K562 (cell line): ENCODE results near the gene TMEM128. TPM values are rescaled to one million over a fixed set of nuclear protein-coding genes. Genes with fewer than 3 reads are reported as not detected.

Experiments
- ATAC-seq: fragments of 200-7000 bp; cut with Tn5 transposase; 3 replicates; pipeline ENCODE4 v1.9.1; 2020; ENCODE audit warnings: moderate library complexity
- BruUV-seq: library from RNA; stranded (reverse); fragments of 400-500 nt; replicated peaks from 2 replicates; lab custom pipeline; 2021; lab: Mats Ljungman, UMichigan
- CTCF ChIA-PET: fragments of 300-600 bp; formaldehyde crosslinking; extraction: SDS; loops from one replicate; lab custom pipeline; 2021; ENCODE audit warnings: low intra/inter-chr PET ratio; lab: Yijun Ruan, JAX
- POLR2A ChIA-PET: fragments of 300-600, 350-650 bp; sonication (Branson Sonifier 250); formaldehyde crosslinking; extraction: SDS; loops from one replicate; lab custom pipeline; 2021; ENCODE audit warnings: antibody characterized with exemption, inconsistent platforms; lab: Yijun Ruan, JAX
- DNase-seq, 4 experiments: peaks; one replicate each; pipeline versions ENCODE4 v3.0.0 to v3.0.0-alpha.2; 2011 to 2018; ENCODE audit warnings: low spot score in 3 of 4, mixed read lengths in 3 of 4; ENCODE audit errors: extremely low read depth in 1 of 4
- FAIRE-seq: peaks from 2 replicates; lab custom pipeline; 2011; peaks lifted over from hg19 to GRCh38; lab: Jason Lieb, UNC
- H2AFZ ChIP-seq: 2 replicates; pipeline ENCODE4 v1.6.0; 2011; ENCODE audit warnings: low read depth, low read length, control low read depth, inconsistent platforms
- H3K27ac ChIP-seq: fragments of 200-600 bp; 3 replicates; pipeline ENCODE4 v1.8.0; 2011; ENCODE audit warnings: low read depth, mild to moderate bottlenecking, control low read depth, inconsistent platforms, low read length, moderate library complexity, mixed read lengths; ENCODE audit errors: extremely low read depth
- H3K27me3 ChIP-seq, 2 experiments: fragments of 300-600 bp in 1 of 2; 2 replicates in 1 of 2; 3 replicates in 1 of 2; pipeline versions ENCODE4 v1.6.0 to v1.8.0; 2011; ENCODE audit warnings: inconsistent platforms in 2 of 2, low read length in 2 of 2, mild to moderate bottlenecking in 1 of 2, mixed read lengths in 1 of 2, moderate library complexity in 1 of 2; ENCODE audit not compliant: control insufficient read depth in 2 of 2, insufficient read depth in 2 of 2
- H3K36me3 ChIP-seq: fragments of 300-600 bp; 3 replicates; pipeline ENCODE4 v1.8.0; 2011; ENCODE audit warnings: mild to moderate bottlenecking, low read length, inconsistent platforms; ENCODE audit not compliant: control insufficient read depth, insufficient read depth
- H3K4me1 ChIP-seq, 2 experiments: fragments of 200-600 bp in 1 of 2; replicated peaks in 1 of 2; 2 replicates in 1 of 2; 3 replicates in 1 of 2; pipeline versions ENCODE4 v1.5.1 to v1.8.0; 2011; ENCODE audit warnings: inconsistent platforms in 2 of 2, low read length in 2 of 2, mild to moderate bottlenecking in 1 of 2, mixed read lengths in 1 of 2, moderate library complexity in 1 of 2; ENCODE audit not compliant: control insufficient read depth in 2 of 2, insufficient read depth in 2 of 2
- H3K4me2 ChIP-seq: 2 replicates; pipeline ENCODE4 v1.6.1; 2011; ENCODE audit warnings: low read length, control low read depth, inconsistent platforms, mixed read lengths; ENCODE audit not compliant: insufficient read depth
- H3K4me3 ChIP-seq: fragments of 200-600 bp; sonication (generic), shearing (Covaris generic); 2 replicates; pipeline ENCODE4 v1.5.1; 2016; ENCODE audit warnings: control low read depth, inconsistent platforms
- H3K79me2 ChIP-seq: fragments of 200-600 bp; 3 replicates; pipeline ENCODE4 v1.8.0; 2011; ENCODE audit warnings: low read length, inconsistent platforms; ENCODE audit not compliant: control insufficient read depth, insufficient read depth
- H3K9ac ChIP-seq, 2 experiments: 2 replicates each; pipeline versions ENCODE4 v1.6.0 to v1.6.1; 2011; ENCODE audit warnings: low read depth in 2 of 2, low read length in 2 of 2, control low read depth in 1 of 2, inconsistent platforms in 1 of 2, mild to moderate bottlenecking in 1 of 2, mixed read lengths in 1 of 2; ENCODE audit not compliant: insufficient read depth in 1 of 2
- H3K9me1 ChIP-seq: one replicate; pipeline ENCODE4 v1.6.0; 2011; ENCODE audit warnings: inconsistent platforms, mild to moderate bottlenecking, low read length, moderate library complexity; ENCODE audit not compliant: control insufficient read depth, insufficient read depth
- H3K9me3 ChIP-seq: replicated peaks from 2 replicates; pipeline ENCODE4 v1.5.1; 2011; ENCODE audit warnings: low read depth, low read length, inconsistent platforms; ENCODE audit not compliant: control insufficient read depth, insufficient read depth
- H4K20me1 ChIP-seq: replicated peaks from 2 replicates; pipeline ENCODE4 v1.6.1; 2011; ENCODE audit warnings: low read length, inconsistent platforms, mixed read lengths; ENCODE audit not compliant: control insufficient read depth, insufficient read depth
- SIN3A ChIP-seq, 2 experiments: fragments of 150-350 bp in 1 of 2; IDR thresholded peaks; 2 replicates each; pipeline ENCODE4 v1.6.1; 2011 to 2016; ENCODE audit warnings: borderline replicate concordance in 2 of 2, low read depth in 2 of 2, low read length in 2 of 2, mild to moderate bottlenecking in 2 of 2, moderate library complexity in 2 of 2; ENCODE audit not compliant: control insufficient read depth in 1 of 2
- ZFPM2 ChIP-seq: fragments of 250-450 bp; sonication (Bioruptor Pico); IDR thresholded peaks from 2 replicates; pipeline ENCODE4 v1.5.1; 2022; ENCODE audit warnings: mild to moderate bottlenecking
- ZNF584 ChIP-seq: fragments of 200-800 bp; sonication (Bioruptor generic); IDR thresholded peaks from 2 replicates; pipeline ENCODE4 v1.6.1; 2016; ENCODE audit warnings: low read depth, mild to moderate bottlenecking, missing genetic modification characterization, missing compliant biosample characterization
- ZNF778 ChIP-seq: fragments of 450-650 bp; formaldehyde crosslinking; IDR thresholded peaks from 2 replicates; pipeline ENCODE4 v1.4.0; 2020; ENCODE audit warnings: mild to moderate bottlenecking, moderate library complexity
- WGBS: fragments of 100-300 bp; shearing (Covaris generic); methylation state at CpG from one replicate; pipeline ENCODE4 v1.1.6; 2016; ENCODE audit warnings: low coverage, mixed read lengths; ENCODE audit not compliant: insufficient coverage; ENCODE audit errors: missing lambda C conversion rate; 5-methylcytosine and 5-hydroxymethylcytosine counted together
- in situ Hi-C: fragments of 300-500 bp; cut with MboI; formaldehyde crosslinking; loops from 4 replicates; pipeline ENCODE4 v1.15.0; 2018; ENCODE audit warnings: inconsistent platforms, mixed read lengths
- intact Hi-C: fragments of 100-400 bp; cut with micrococcal nuclease; formaldehyde crosslinking; loops from 2 replicates; pipeline ENCODE4 v1.14.2; 2022
- polyA plus RNA-seq, 8 experiments: library from polyadenylated mRNA; depleted of rRNA in 4 of 8; stranded (reverse) in 5 of 8; unstranded in 3 of 8; fragments of >200 nt; fragmentation: Nextera tagmentation in 2 of 8; fragmentation: Illumina TruSeq in 1 of 8; extraction: Ambion mirVana in 2 of 8; extraction: Trizol in 1 of 8; gene quantifications; 2 replicates each; pipeline versions ENCODE4 v1.2.1 to v1.2.3, GENCODE V29; 2011 to 2014; ENCODE audit warnings: inconsistent platforms in 1 of 8, missing spikeins in 1 of 8
- total RNA-seq, 7 experiments: library from RNA; depleted of rRNA in 6 of 7; stranded (reverse); fragments of >200 nt in 6 of 7; fragmentation: Illumina TruSeq in 2 of 7; extraction: Trizol in 2 of 7; gene quantifications; 2 replicates each; pipeline versions ENCODE4 v1.2.1 to v1.2.3, GENCODE V29; 2011 to 2021; ENCODE audit warnings: low replicate concordance in 1 of 7
- TF ChIP-seq, protein P1 (sequence below): sonication (generic); formaldehyde crosslinking; IDR thresholded peaks from 2 replicates; pipeline ENCODE4 v1.9.0; 2022; ENCODE audit warnings: mild to moderate bottlenecking, missing genetic modification reagents
- TF ChIP-seq, protein P2 (sequence below): sonication (generic); formaldehyde crosslinking; IDR thresholded peaks from 2 replicates; pipeline ENCODE4 v1.8.1; 2023; ENCODE audit warnings: mild to moderate bottlenecking, missing genetic modification reagents
- TF ChIP-seq, protein P3 (sequence below): fragments of 250-450 bp; sonication (Bioruptor Pico); IDR thresholded peaks from 2 replicates; pipeline ENCODE4 v1.5.0; 2022; ENCODE audit warnings: mild to moderate bottlenecking

The TMEM128 gene
- total and polyA plus RNA-seq, 9 of the 15 experiments (the other 6 are each of a cell fraction or from before 2014, with no cell fraction given) = 9.1 to 40.0 (median 14.3) TPM

DNA sequence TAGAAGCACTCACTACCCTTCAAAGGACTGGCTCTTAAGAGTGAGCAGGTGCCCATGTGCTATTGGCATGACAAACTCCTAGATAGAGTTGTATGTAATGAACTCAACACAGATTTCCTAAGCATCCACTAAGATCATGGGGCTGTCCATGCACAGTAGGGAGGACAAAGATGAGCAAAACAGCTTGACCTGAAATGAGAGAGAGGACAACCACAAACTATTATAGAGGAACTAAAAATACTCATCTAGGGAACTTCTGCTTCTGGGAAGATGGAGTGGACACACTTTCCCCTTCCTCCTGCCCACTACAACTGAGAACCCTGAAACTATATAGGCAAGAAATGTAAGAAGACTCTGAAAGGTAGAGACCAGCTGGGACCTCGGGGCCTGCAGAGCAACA lies 20.8 kb upstream of the TMEM128 start:
- no peak for FAIRE-seq
- in situ Hi-C loops (no loop called here), intact Hi-C loops (no loop called here)
- Histone ChIP-seq H2AFZ (no peak overlapping the region), H3K4me2 (no peak overlapping the region), H3K4me1 (no peaks in the 10 kb centered on the region), H3K9me3 (no peaks in the 10 kb centered on the region), H3K4me3 (no peak overlapping the region), H3K9me1 (no peaks in the 10 kb centered on the region), H3K27me3 (peaks cover 0 to 10% of the 10 kb centered on the region in 2 experiments; a peak in 2 of 5 replicates), H3K27ac (no peak overlapping the region), H4K20me1 (no peaks in the 10 kb centered on the region; the same call in 1 of the 2 replicates), H3K9ac (no peak overlapping the region), H3K36me3 (peaks cover 68% of the 10 kb centered on the region), H3K79me2 (no peaks in the 10 kb centered on the region)
- ChIA-PET CTCF (no interaction called here), POLR2A (interaction anchor here (0.9 kb wide), 1 partner anchor 17 kb away, joined by 3 read pairs; no protein-coding TSS in a partner anchor)
- no peak for ATAC-seq
- no peak for DNase-seq
- 100% methylated on average over 1 of the region's 1 CpG for WGBS
- TF ChIP-seq ZFPM2 (no peak), SIN3A (IDR thresholded peaks at IDR 0.05; ENCODE audit: borderline replicate concordance in 2 of 2, control insufficient read depth in 1 of 2, low read depth in 2 of 2, low read length in 2 of 2) (no peak), ZNF778 (no peak)
- TF ChIP-seq, protein P1, sequence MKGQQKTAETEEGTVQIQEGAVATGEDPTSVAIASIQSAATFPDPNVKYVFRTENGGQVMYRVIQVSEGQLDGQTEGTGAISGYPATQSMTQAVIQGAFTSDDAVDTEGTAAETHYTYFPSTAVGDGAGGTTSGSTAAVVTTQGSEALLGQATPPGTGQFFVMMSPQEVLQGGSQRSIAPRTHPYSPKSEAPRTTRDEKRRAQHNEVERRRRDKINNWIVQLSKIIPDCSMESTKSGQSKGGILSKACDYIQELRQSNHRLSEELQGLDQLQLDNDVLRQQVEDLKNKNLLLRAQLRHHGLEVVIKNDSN (CRISPR knock-in tag) = no peak
- no TSS peak for BruUV-seq

DNA sequence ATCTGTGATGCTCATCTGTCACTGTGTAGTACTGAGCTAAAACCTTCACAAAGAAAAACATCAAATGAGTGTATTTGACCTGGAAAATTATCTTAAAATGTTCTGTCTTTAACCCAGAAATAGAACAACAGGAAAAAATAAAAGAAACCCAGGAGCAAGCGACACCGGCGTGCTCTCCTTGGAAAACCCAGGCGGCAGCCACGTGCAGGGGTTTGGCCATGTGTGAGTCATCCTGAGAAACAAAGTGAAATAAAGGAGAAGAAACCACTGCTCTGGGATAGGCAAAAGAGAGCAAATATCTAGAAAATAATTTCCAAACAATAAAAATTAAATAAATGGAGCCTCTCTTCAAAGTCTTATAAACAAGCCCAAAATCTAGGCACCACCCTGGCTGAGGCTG lies 20.0 kb upstream of the TMEM128 start:
- Histone ChIP-seq H3K4me2 (no peak overlapping the region), H4K20me1 (no peaks in the 10 kb centered on the region; the same call in 1 of the 2 replicates), H3K4me3 (no peak overlapping the region), H3K9me3 (no peaks in the 10 kb centered on the region), H3K9ac (no peak overlapping the region), H3K27ac (no peak overlapping the region), H3K27me3 (peaks cover 0 to 10% of the 10 kb centered on the region in 2 experiments; a peak in 2 of 5 replicates), H3K36me3 (peaks cover 60% of the 10 kb centered on the region), H3K4me1 (no peaks in the 10 kb centered on the region), H3K9me1 (no peaks in the 10 kb centered on the region), H2AFZ (no peak overlapping the region), H3K79me2 (no peaks in the 10 kb centered on the region)
- in situ Hi-C loops = no loop called here
- FAIRE-seq (no peak), ATAC-seq (no peak), DNase-seq (no peak)
- WGBS = 86% methylated on average over 5 of the region's 5 CpGs
- intact Hi-C loops = no loop called here
- POLR2A ChIA-PET = interaction anchor here (0.7 to 1.2 kb wide), 3 partner anchors 18 to 112 kb away, joined by 3 read pairs; no protein-coding TSS in a partner anchor
- BruUV-seq = no TSS peak
- CTCF ChIA-PET = no interaction called here
- TF ChIP-seq, protein P2, sequence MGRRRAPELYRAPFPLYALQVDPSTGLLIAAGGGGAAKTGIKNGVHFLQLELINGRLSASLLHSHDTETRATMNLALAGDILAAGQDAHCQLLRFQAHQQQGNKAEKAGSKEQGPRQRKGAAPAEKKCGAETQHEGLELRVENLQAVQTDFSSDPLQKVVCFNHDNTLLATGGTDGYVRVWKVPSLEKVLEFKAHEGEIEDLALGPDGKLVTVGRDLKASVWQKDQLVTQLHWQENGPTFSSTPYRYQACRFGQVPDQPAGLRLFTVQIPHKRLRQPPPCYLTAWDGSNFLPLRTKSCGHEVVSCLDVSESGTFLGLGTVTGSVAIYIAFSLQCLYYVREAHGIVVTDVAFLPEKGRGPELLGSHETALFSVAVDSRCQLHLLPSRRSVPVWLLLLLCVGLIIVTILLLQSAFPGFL (CRISPR knock-in tag) = no peak
- TF ChIP-seq, protein P3, sequence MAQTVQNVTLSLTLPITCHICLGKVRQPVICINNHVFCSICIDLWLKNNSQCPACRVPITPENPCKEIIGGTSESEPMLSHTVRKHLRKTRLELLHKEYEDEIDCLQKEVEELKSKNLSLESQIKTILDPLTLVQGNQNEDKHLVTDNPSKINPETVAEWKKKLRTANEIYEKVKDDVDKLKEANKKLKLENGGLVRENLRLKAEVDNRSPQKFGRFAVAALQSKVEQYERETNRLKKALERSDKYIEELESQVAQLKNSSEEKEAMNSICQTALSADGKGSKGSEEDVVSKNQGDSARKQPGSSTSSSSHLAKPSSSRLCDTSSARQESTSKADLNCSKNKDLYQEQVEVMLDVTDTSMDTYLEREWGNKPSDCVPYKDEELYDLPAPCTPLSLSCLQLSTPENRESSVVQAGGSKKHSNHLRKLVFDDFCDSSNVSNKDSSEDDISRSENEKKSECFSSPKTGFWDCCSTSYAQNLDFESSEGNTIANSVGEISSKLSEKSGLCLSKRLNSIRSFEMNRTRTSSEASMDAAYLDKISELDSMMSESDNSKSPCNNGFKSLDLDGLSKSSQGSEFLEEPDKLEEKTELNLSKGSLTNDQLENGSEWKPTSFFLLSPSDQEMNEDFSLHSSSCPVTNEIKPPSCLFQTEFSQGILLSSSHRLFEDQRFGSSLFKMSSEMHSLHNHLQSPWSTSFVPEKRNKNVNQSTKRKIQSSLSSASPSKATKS (CRISPR knock-in tag) = no peak
- TF ChIP-seq ZNF584 (CRISPR knock-in tag) = no peak
